ENCODE results near the gene TEKTIP1.
"Not testable (repeated sequence)": the region's sequence is repeated elsewhere in the genome, so short reads cannot be mapped to it uniquely, and the experiment has no call there.

The TEKTIP1 gene

GRCh38 chr19:3578390-3578789 lies 39.4 kb downstream of the TEKTIP1 start:
- H3K27ac Mint-ChIP-seq, result no peak overlapping the region
- peaks cover 20% of the 10 kb centered on the region for H3K36me3 Mint-ChIP-seq (ENCODE audit: low read depth)
- H3K27me3 Mint-ChIP-seq (ENCODE audit: low read depth, poor library complexity), result peaks cover 87% of the 10 kb centered on the region
- no peak overlapping the region for H3K4me3 Mint-ChIP-seq
- H3K9me3 Mint-ChIP-seq, result no peaks in the 10 kb centered on the region
- TF ChIP-seq CTCF (IDR thresholded peaks at IDR 0.05), result no peak
- peaks cover 18% of the 10 kb centered on the region for H3K4me1 Mint-ChIP-seq
- DNase-seq, result no peak

- H3K9me3 Mint-ChIP-seq, result no peaks in the 10 kb centered on the region
- no peak for DNase-seq
- H3K4me1 Mint-ChIP-seq, result peaks cover 12% of the 10 kb centered on the region
- peaks cover 90% of the 10 kb centered on the region for H3K27me3 Mint-ChIP-seq (ENCODE audit: low read depth, poor library complexity)
- H3K27ac Mint-ChIP-seq, result no peak overlapping the region
- TF ChIP-seq CTCF (IDR thresholded peaks at IDR 0.05), result no peak
- H3K4me3 Mint-ChIP-seq, result no peak overlapping the region
- H3K36me3 Mint-ChIP-seq (ENCODE audit: low read depth), result peaks cover 3% of the 10 kb centered on the region
Observed at GRCh38 chr19:3580156-3580934, 41.4 kb downstream of the TEKTIP1 start.

GRCh38 chr19:3581792-3582191 lies 42.8 kb downstream of the TEKTIP1 start:
- H3K9me3 Mint-ChIP-seq; DNase-seq; H3K36me3 Mint-ChIP-seq (ENCODE audit: low read depth); H3K27ac Mint-ChIP-seq; H3K4me1 Mint-ChIP-seq; H3K4me3 Mint-ChIP-seq: not testable (repeated sequence)
- peaks cover 88% of the 10 kb centered on the region for H3K27me3 Mint-ChIP-seq (ENCODE audit: low read depth, poor library complexity)

- not testable (repeated sequence) for H3K9me3 Mint-ChIP-seq, H3K27ac Mint-ChIP-seq
- peaks cover 86% of the 10 kb centered on the region for H3K27me3 Mint-ChIP-seq (ENCODE audit: low read depth, poor library complexity)
Observed at GRCh38 chr19:3584036-3584802, 45.2 kb downstream of the TEKTIP1 start.

GRCh38 chr19:3585301-3586126 lies 46.5 kb downstream of the TEKTIP1 start, which contains the start of gene GIPC3:
Gene GIPC3, plus strand, starts transcription at chr19:3585478. Its CDS starts 120 bp downstream, at chr19:3585598.
- Mint-ChIP-seq H3K4me3 (no peak within 1 kb of the TSS), H3K27me3 (ENCODE audit: low read depth, poor library complexity) (peaks cover 74% of the 10 kb centered on the region), H3K9me3 (peaks cover 8% of the 10 kb centered on the region)

More at GRCh38 chr19:3584036-3584802, 45.2 kb downstream of the TEKTIP1 start:
- not testable (repeated sequence) for H3K4me3 Mint-ChIP-seq; DNase-seq; H3K36me3 Mint-ChIP-seq (ENCODE audit: low read depth); H3K4me1 Mint-ChIP-seq

GRCh38 chr19:3586127-3586626 lies 47.2 kb downstream of the TEKTIP1 start:
- Mint-ChIP-seq H3K4me1 (no peaks in the 10 kb centered on the region), H3K4me3 (no peak overlapping the region), H3K9me3 (peaks cover 12% of the 10 kb centered on the region), H3K36me3 (ENCODE audit: low read depth) (no peaks in the 10 kb centered on the region), H3K27me3 (ENCODE audit: low read depth, poor library complexity) (peaks cover 69% of the 10 kb centered on the region), H3K27ac (no peak overlapping the region)
- peak; percentile 64 for DNase-seq
- TF ChIP-seq CTCF (IDR thresholded peaks at IDR 0.05), result peak; percentile 58

More at GRCh38 chr19:3585301-3586126, 46.5 kb downstream of the TEKTIP1 start, which contains the start of gene GIPC3:
- peak; percentile 57 for DNase-seq
- no peak for TF ChIP-seq CTCF (IDR thresholded peaks at IDR 0.05)
- H3K36me3 Mint-ChIP-seq (ENCODE audit: low read depth), result no peaks in the 10 kb centered on the region
- no peak within 1 kb of the TSS for H3K27ac Mint-ChIP-seq
- H3K4me1 Mint-ChIP-seq, result no peaks in the 10 kb centered on the region

Data from nephron progenitor cell (in vitro differentiated cells).